ENCODE measurements around the gene ADGRG6. TPM values are rescaled to one million over a fixed set of nuclear protein-coding genes. Genes with fewer than 3 reads are reported as not detected.

ADGRG6 gene
- total RNA-seq, 4 donors from 2014 or later = 56.6 to 147 (median 69.1) TPM

GRCh38 chr6:142385352-142385751 lies 83.5 kb downstream of the ADGRG6 start:
- H3K9me3 ChIP-seq = no peaks in the 10 kb centered on the region
- no peaks in the 10 kb centered on the region for H3K4me1 ChIP-seq
- H3K4me3 ChIP-seq = no peak overlapping the region
- WGBS = 84% methylated on average over 2 of the region's 2 CpGs
- no peaks in the 10 kb centered on the region for H3K36me3 ChIP-seq
- no peaks in the 10 kb centered on the region for H3K27me3 ChIP-seq
- DNase-seq (ENCODE audit: low spot score in 2 of 2) = no peak
- no peak overlapping the region for H3K27ac ChIP-seq
- TF ChIP-seq POLR2A (IDR thresholded peaks at IDR 0.05) = no peak
- TF ChIP-seq CTCF (IDR thresholded peaks at IDR 0.05) = no peak
- TF ChIP-seq POLR2AphosphoS5 (IDR thresholded peaks at IDR 0.05) = no peak
- TF ChIP-seq EP300 (IDR thresholded peaks at IDR 0.05) = no peak

- DNase-seq (ENCODE audit: low spot score in 2 of 2) = no peak
- Histone ChIP-seq H3K36me3 (no peaks in the 10 kb centered on the region), H3K4me1 (no peaks in the 10 kb centered on the region), H3K9me3 (no peaks in the 10 kb centered on the region), H3K27me3 (no peaks in the 10 kb centered on the region), H3K4me3 (no peak overlapping the region), H3K27ac (no peak overlapping the region)
- WGBS = 95% methylated on average over 4 of the region's 4 CpGs
- TF ChIP-seq EP300 (IDR thresholded peaks at IDR 0.05) = no peak
- TF ChIP-seq POLR2AphosphoS5 (IDR thresholded peaks at IDR 0.05) = no peak
- TF ChIP-seq CTCF (IDR thresholded peaks at IDR 0.05) = no peak
- no peak for TF ChIP-seq POLR2A (IDR thresholded peaks at IDR 0.05)
These were observed 84.8 kb downstream of the ADGRG6 start for GRCh38 chr6:142386657-142387056.

GRCh38 chr6:142387997-142388815 lies 86.4 kb downstream of the ADGRG6 start:
- WGBS = 31% methylated on average over 4 of the region's 4 CpGs
- DNase-seq (ENCODE audit: low spot score in 2 of 2) = no peak
- Histone ChIP-seq H3K9me3 (no peaks in the 10 kb centered on the region), H3K4me1 (no peaks in the 10 kb centered on the region), H3K27ac (no peak overlapping the region), H3K27me3 (no peaks in the 10 kb centered on the region), H3K36me3 (no peaks in the 10 kb centered on the region), H3K4me3 (no peak overlapping the region)
- TF ChIP-seq CTCF (IDR thresholded peaks at IDR 0.05) (peak; percentile 52 to 54), POLR2AphosphoS5 (IDR thresholded peaks at IDR 0.05) (no peak)

GRCh38 chr6:142395266-142395665 lies 93.5 kb downstream of the ADGRG6 start:
- WGBS = 98% methylated on average over 3 of the region's 3 CpGs
- DNase-seq (ENCODE audit: low spot score in 2 of 2) = no peak
- Histone ChIP-seq H3K4me1 (no peaks in the 10 kb centered on the region), H3K4me3 (no peak overlapping the region), H3K27ac (no peak overlapping the region), H3K27me3 (no peaks in the 10 kb centered on the region), H3K36me3 (peaks cover 4% of the 10 kb centered on the region), H3K9me3 (no peaks in the 10 kb centered on the region)
- TF ChIP-seq CTCF (IDR thresholded peaks at IDR 0.05) (no peak), POLR2AphosphoS5 (IDR thresholded peaks at IDR 0.05) (no peak)

- no peak for DNase-seq (ENCODE audit: low spot score in 2 of 2)
- Histone ChIP-seq H3K9me3 (no peaks in the 10 kb centered on the region), H3K27me3 (no peaks in the 10 kb centered on the region), H3K36me3 (peaks cover 4% of the 10 kb centered on the region), H3K4me3 (no peak overlapping the region), H3K4me1 (no peaks in the 10 kb centered on the region), H3K27ac (no peak overlapping the region)
- TF ChIP-seq CTCF (IDR thresholded peaks at IDR 0.05) (no peak), POLR2A (IDR thresholded peaks at IDR 0.05) (no peak), POLR2AphosphoS5 (IDR thresholded peaks at IDR 0.05) (no peak), EP300 (IDR thresholded peaks at IDR 0.05) (no peak)
- 71% methylated on average over 1 of the region's 1 CpG for WGBS
These were observed 94.0 kb downstream of the ADGRG6 start for GRCh38 chr6:142395768-142396231.

All from suprapubic skin (tissue), 4 donors.